SK-MEL-5 (cell line): Measurements from ENCODE around the gene PAIP2. TPM values are rescaled to one million over a fixed set of nuclear protein-coding genes. Genes with fewer than 3 reads are reported as not detected.
A peak's percentile ranks its signal among the peaks of the same experiment; 100 is the strongest.

Experiments
- DNase-seq: peaks from one replicate; pipeline ENCODE4 v3.0.0-alpha.2; 2016; ENCODE audit warnings: low read depth, low spot score
- in situ Hi-C: cut with HindIII; loops from 2 replicates; pipeline ENCODE4 v1.10.0; 2016; ENCODE audit warnings: low sequenced_read_pairs, high pct_unique_total_duplicates, low pct_unique_long_range_greater_than_20kb
- polyA plus RNA-seq, 2 experiments: library from polyadenylated mRNA; depleted of rRNA; stranded (reverse); fragments of >200 nt; gene quantifications; 2 replicates each; pipeline ENCODE4 v1.2.3, GENCODE V29; 2015
- total RNA-seq: library from RNA; depleted of rRNA; stranded (reverse); fragments of >200 nt; shearing (Covaris generic); gene quantifications from 2 replicates; pipeline ENCODE4 v1.2.3, GENCODE V29; 2014; rRNA removed

PAIP2 gene
- total RNA-seq, result 84.1 and 98.7 TPM in 2 replicates
- polyA plus RNA-seq (2015; cell fraction: cytosol; rRNA removed), result 97.5 and 110 TPM in 2 replicates
- 11.9 and 27.7 TPM in 2 replicates for polyA plus RNA-seq (2015; cell fraction: nucleus; rRNA removed)

DNA sequence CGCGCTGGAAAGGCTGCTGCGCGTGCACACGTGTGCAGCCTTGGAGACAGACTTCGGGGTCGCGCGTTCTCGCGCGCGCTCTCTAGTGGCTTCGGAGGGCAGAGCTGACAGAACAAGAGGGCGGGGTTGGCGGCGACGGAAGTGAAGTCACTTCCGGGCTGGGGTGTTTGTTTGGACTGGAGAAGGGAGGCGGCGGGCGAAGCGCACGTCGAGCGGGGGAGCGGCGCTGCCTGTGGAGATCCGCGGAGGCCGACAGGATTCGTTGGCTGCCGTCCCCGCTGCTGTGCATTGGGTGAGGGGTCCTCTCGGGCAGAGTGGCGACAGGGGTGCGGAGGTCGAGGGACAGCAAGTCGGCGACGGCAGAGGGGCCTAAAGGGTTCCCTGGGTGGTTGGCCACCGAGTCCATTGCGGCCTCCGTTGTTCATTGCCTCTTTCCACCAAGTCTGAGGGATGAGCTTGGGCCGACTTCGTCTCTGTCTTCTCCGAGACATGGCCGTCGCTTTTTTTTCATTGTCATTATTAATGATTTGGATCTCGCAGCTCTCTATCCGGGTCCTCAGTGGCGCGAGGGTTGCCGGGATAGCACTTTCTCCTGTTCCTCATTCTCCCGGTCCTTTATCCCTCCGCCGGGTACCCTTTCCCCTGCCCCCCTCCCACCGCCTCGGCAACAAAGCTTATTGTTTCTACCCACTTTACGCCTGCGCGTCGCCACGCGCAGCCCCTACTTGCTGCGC, at the start of gene PAIP2:
TSS of gene PAIP2 (plus strand) at position 166 of the 734 bp plus-strand sequence. CDS start 21,931 bp downstream, outside the sequence.
- peak; percentile 97 for DNase-seq
- in situ Hi-C loops, result no loop called here

DNA sequence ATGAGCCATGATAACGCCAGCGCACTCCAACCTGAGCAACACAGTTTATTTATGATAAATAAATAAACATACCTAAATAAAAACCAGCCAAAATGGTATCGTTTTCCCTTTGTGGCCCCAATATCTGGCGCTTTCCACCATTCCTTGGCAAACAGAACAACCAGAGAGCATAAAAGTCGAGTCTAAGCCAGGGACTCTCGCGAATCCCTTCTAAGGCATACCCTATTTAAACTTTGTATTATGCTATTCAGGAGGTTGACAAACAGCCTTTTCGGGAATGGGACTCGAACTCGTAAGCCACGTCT, 48.5 kb upstream of the PAIP2 start:
- DNase-seq, result no peak
- in situ Hi-C loops, result no loop called here

GRCh38 chr5:139293507-139294373, 47.9 kb upstream of the PAIP2 start, which contains the start of gene MATR3:
TSS of gene MATR3 (plus strand) at chr5:139293740. CDS start at chr5:139307416, 13,676 bp downstream.
- DNase-seq, result peak; percentile 95
- in situ Hi-C loops, result no loop called here

GRCh38 chr5:139294374-139295165, 47.1 kb upstream of the PAIP2 start:
- DNase-seq, result peak; percentile 82
- in situ Hi-C loops, result no loop called here

DNA sequence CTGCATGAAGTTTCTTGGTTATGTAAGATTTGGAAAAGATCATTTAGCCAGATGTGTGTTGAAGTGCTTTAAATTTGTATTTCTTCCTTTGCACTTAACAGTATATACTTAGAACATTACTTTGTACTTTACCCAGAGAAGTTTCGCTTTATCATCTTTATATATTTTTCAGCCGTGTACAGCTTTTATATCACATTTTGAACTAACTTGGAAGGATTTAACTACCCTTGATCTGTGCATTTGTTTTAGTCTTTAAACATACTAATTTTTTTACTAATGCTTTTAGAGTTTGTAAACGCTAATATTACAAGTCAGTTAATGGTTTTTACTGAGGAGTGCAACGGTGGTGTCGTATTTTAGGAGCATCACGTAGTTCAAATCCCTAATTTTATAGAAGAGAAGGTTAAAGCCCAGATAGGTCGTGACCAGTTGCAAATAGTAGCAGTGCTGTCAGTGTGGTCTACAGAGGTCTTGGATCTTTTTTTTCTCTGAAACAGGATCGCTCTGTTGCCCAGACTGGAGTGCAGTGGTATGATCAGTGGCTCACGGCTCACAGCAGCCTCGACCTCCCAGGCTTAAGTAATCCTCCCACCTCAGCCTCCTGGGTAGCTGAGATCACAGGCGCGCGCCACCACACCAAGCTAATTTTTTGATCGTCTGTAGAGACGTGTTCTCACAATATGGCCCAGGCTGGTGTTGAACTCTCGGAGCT, 46.2 kb upstream of the PAIP2 start:
- in situ Hi-C loops, result no loop called here
- peak; percentile 16 for DNase-seq

- in situ Hi-C loops, result no loop called here
- DNase-seq, result no peak
Observed at GRCh38 chr5:139296198-139296597, 45.5 kb upstream of the PAIP2 start.

DNA sequence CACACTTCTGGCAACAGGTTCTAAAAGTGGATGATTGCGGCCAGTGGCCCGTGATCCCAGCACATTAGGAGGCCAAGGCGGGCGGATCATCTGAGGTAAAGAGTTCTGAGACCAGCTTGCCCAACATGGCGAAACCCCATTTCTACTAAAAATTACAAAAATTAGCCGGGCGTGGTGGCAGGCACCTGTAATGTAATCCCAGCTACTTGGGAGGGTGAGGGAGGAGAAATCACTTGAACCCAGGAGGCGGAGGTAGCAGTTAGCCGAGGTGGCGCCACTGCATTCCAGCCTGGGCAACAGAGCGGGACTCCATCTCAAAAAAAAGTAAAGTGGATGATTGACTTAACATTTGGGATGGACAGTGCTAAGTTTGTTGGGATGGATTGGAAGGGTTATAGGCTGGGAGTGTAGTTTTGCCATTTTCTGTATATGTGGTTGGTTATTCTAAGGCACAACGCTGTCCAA, 44.8 kb upstream of the PAIP2 start:
- no peak for DNase-seq
- in situ Hi-C loops, result no loop called here

GRCh38 chr5:139297439-139298133, 44.1 kb upstream of the PAIP2 start:
- in situ Hi-C loops, result no loop called here
- no peak for DNase-seq

- in situ Hi-C loops, result no loop called here
- no peak for DNase-seq
Observed at GRCh38 chr5:139298242-139298641, 43.4 kb upstream of the PAIP2 start.

DNA sequence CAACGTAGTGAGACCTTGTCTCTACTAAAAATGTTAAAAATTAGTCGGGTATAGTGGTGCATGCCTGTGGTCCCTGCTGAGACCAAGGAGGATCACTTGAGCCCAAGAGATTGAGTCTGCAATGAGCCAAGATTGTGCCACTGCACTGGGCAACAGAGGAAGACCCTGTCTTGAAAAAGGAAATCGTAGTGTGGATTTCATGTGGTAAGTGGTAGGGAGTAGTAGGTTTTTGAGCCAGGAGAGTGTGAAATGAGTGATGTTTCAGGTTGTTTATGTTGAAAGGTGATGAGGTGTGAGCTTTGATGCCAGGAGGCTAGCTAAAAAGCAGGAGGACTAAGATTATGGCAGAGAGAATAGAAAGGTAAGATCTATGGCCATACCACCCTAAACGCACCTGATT, 42.2 kb upstream of the PAIP2 start:
- in situ Hi-C loops, result no loop called here
- no peak for DNase-seq

GRCh38 chr5:139301808-139302499, 39.7 kb upstream of the PAIP2 start:
- in situ Hi-C loops, result no loop called here

DNA sequence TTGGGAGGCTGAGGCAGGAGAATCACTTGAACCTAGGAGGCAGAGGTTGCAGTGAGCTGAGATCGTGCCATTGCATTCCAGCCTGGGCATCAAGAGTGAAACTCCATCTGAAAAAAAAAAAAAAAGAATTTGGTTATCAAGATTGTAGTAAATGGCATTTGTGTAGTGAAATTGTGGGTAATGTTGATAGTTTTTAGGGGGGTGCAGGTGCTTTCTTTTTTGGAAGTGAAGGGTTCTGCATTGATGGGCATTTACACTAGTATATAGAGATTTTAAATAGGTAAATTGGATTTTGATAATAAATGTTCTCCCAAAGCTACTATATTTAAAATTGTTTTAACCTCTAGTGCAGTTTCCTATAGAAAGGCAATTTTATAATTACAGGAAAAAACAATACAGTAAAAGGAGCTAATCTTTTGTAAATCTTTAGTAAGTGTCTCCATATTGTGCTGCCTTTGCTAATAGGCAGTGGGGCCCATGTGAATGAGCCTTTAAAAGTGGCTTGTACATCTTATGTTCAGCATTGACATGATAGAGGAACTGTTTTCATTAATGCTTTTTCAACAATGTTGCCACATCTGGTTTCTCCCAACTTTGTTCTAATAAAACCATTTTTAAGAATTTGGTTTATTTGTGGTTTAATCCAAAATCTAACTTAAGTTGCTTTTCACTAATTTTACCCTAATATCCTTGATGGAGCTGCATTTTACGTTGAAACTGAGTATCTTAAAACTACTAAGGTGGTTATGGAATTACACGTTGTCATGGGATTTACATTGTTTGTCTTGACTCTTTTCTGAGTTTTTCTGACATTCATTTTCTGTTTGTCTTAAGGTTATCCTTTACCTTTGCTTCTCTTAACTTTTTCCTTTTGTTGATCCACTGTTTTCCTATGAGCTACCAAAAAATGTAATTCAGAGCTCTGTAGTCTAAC, 37.0 kb upstream of the PAIP2 start:
- DNase-seq, result no peak
- in situ Hi-C loops, result no loop called here

More at GRCh38 chr5:139301808-139302499, 39.7 kb upstream of the PAIP2 start:
- DNase-seq, result peak; percentile 15

DNA sequence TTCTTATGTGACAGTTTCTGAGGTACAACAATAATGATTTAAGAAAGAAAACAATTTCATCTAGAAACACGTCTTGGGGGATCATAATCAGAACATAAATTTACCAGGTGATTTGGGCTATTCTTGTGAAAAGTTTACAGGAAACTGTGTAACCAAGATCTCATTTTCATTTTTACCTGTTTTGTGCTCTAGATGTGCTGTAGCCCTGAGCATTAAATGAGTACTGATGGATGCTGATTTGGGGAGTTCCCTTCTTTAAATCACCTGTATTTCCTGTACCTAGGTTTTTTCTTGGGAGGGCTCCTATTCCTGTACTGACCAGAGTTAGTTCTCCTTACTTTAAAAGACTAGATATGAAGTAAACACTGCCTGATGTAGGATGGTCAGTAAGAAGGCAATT, 35.5 kb upstream of the PAIP2 start:
- in situ Hi-C loops, result no loop called here
- no peak for DNase-seq

GRCh38 chr5:139306628-139307379, 34.9 kb upstream of the PAIP2 start:
- in situ Hi-C loops, result no loop called here
- DNase-seq, result no peak
